Neural cell (in vitro differentiated cells): ENCODE results near the gene KIF22. TPM values are rescaled to one million over a fixed set of nuclear protein-coding genes. Genes with fewer than 3 reads are reported as not detected.

Source experiments
- H2AFZ ChIP-seq: fragments of 200-600, 300-800 bp; sonication (generic), shearing (Covaris generic); 2 replicates; pipeline ENCODE4 v1.6.0; 2014; ENCODE audit warnings: low read depth, mild to moderate bottlenecking, antibody characterized with exemption, low read length, moderate library complexity
- H3F3A ChIP-seq: fragments of 200-600 bp; shearing (Covaris generic); 2 replicates; pipeline ENCODE4 v1.6.1; 2016; ENCODE audit warnings: mild to moderate bottlenecking, moderate library complexity, mixed read lengths, antibody characterized with exemption, low read length; ENCODE audit not compliant: insufficient read depth, poor library complexity, severe bottlenecking
- H3K27ac ChIP-seq: fragments of 200-600, 300-800 bp; sonication (generic), shearing (Covaris generic); 2 replicates; pipeline ENCODE4 v1.5.1; 2014; ENCODE audit warnings: mild to moderate bottlenecking, low read length, moderate library complexity
- H3K27me3 ChIP-seq: fragments of 300-800, 200-600 bp; sonication (generic), shearing (Covaris generic); 2 replicates; pipeline ENCODE4 v1.6.0; 2014; ENCODE audit warnings: mild to moderate bottlenecking, low read depth, low read length, moderate library complexity; ENCODE audit not compliant: insufficient read depth
- H3K36me3 ChIP-seq: fragments of 300-800, 200-600 bp; sonication (generic), shearing (Covaris generic); 2 replicates; pipeline ENCODE4 v1.5.1; 2014; ENCODE audit warnings: mild to moderate bottlenecking, antibody characterized with exemption, low read length, moderate library complexity; ENCODE audit not compliant: insufficient read depth
- H3K4me2 ChIP-seq: fragments of 300-800, 200-600 bp; sonication (generic), shearing (Covaris generic); 2 replicates; pipeline ENCODE4 v1.6.0; 2014; ENCODE audit warnings: mild to moderate bottlenecking, low read length
- H3K4me3 ChIP-seq: fragments of 300-800, 200-600 bp; sonication (generic), shearing (Covaris generic); 2 replicates; pipeline ENCODE4 v1.5.1; 2014; ENCODE audit warnings: mild to moderate bottlenecking, low read length, moderate library complexity
- H3K79me2 ChIP-seq: fragments of 200-600 bp; shearing (Covaris generic); replicated peaks from 2 replicates; pipeline ENCODE4 v1.6.0; 2014; ENCODE audit warnings: mild to moderate bottlenecking, low read length, moderate library complexity; ENCODE audit not compliant: insufficient read depth
- H3K9ac ChIP-seq: fragments of 300-800, 200-600 bp; sonication (generic), shearing (Covaris generic); 2 replicates; pipeline ENCODE4 v1.6.1; 2016; ENCODE audit warnings: mild to moderate bottlenecking, low read length, mixed read lengths
- H3K9me2 ChIP-seq: fragments of 200-600 bp; shearing (Covaris generic); 2 replicates; pipeline ENCODE4 v1.6.1; 2016; ENCODE audit warnings: mild to moderate bottlenecking, low read length, mixed read lengths; ENCODE audit not compliant: insufficient read depth
- H3K9me3 ChIP-seq: fragments of 200-600, 300-800 bp; sonication (generic), shearing (Covaris generic); 2 replicates; pipeline ENCODE4 v1.6.1; 2016; ENCODE audit warnings: mild to moderate bottlenecking, mixed run types, low read length, moderate library complexity, mixed read lengths
- H4K20me1 ChIP-seq: fragments of 200-600 bp; shearing (Covaris generic); 2 replicates; pipeline ENCODE4 v1.6.1; 2016; ENCODE audit warnings: mild to moderate bottlenecking, mixed run types; ENCODE audit not compliant: insufficient read depth
- EP300 ChIP-seq: fragments of 450-650 bp; conservative IDR thresholded peaks from 2 replicates; pipeline ENCODE4 v1.6.1; 2014; ENCODE audit warnings: antibody characterized with exemption, mild to moderate bottlenecking, moderate library complexity; ENCODE audit not compliant: poor library complexity, severe bottlenecking
- EZH2 ChIP-seq: fragments of 200-600, 300-800 bp; shearing (Covaris generic), sonication (generic); IDR thresholded peaks from 2 replicates; pipeline ENCODE4 v1.6.1; 2014; ENCODE audit warnings: antibody characterized with exemption, low read length, borderline replicate concordance, mild to moderate bottlenecking; ENCODE audit not compliant: insufficient read depth, poor library complexity, severe bottlenecking
- MXI1 ChIP-seq: fragments of 450-650 bp; conservative IDR thresholded peaks from 2 replicates; pipeline ENCODE4 v1.6.1; 2014; ENCODE audit warnings: antibody characterized with exemption, mild to moderate bottlenecking; ENCODE audit not compliant: poor library complexity, severe bottlenecking
- POLR2AphosphoS5 ChIP-seq: IDR thresholded peaks from 2 replicates; pipeline ENCODE4 v1.6.1; 2012
- RAD21 ChIP-seq: fragments of 450-650 bp; conservative IDR thresholded peaks from 2 replicates; pipeline ENCODE4 v1.6.1; 2014; ENCODE audit warnings: antibody characterized with exemption, mild to moderate bottlenecking, moderate library complexity
- REST ChIP-seq: IDR thresholded peaks from 2 replicates; pipeline ENCODE4 v1.6.1; 2012; ENCODE audit warnings: borderline replicate concordance
- SMC3 ChIP-seq: fragments of 450-650 bp; conservative IDR thresholded peaks from 2 replicates; pipeline ENCODE4 v1.6.1; 2014; ENCODE audit warnings: antibody characterized with exemption, mild to moderate bottlenecking, moderate library complexity; ENCODE audit not compliant: poor library complexity
- TAF1 ChIP-seq: IDR thresholded peaks from 2 replicates; pipeline ENCODE4 v1.6.1; 2012; ENCODE audit warnings: low read depth
- polyA plus RNA-seq: library from polyadenylated mRNA; depleted of rRNA; stranded (reverse); fragments of >200 nt; gene quantifications from 2 replicates; pipeline ENCODE4 v1.2.3, GENCODE V29; 2014
- TF ChIP-seq, protein P1 (sequence below): fragments of 450-650 bp; IDR thresholded peaks from 2 replicates; pipeline ENCODE4 v1.5.1; 2014; ENCODE audit warnings: antibody characterized with exemption, mild to moderate bottlenecking, moderate library complexity; ENCODE audit not compliant: poor library complexity, severe bottlenecking

KIF22 gene
- polyA plus RNA-seq, 1 donor from 2014 or later = 81.1 TPM

- TF ChIP-seq RAD21 (no peak), MXI1 (no peak), SMC3 (no peak), REST (no peak), TAF1 (no peak), EP300 (no peak)
- TF ChIP-seq, protein P1, sequence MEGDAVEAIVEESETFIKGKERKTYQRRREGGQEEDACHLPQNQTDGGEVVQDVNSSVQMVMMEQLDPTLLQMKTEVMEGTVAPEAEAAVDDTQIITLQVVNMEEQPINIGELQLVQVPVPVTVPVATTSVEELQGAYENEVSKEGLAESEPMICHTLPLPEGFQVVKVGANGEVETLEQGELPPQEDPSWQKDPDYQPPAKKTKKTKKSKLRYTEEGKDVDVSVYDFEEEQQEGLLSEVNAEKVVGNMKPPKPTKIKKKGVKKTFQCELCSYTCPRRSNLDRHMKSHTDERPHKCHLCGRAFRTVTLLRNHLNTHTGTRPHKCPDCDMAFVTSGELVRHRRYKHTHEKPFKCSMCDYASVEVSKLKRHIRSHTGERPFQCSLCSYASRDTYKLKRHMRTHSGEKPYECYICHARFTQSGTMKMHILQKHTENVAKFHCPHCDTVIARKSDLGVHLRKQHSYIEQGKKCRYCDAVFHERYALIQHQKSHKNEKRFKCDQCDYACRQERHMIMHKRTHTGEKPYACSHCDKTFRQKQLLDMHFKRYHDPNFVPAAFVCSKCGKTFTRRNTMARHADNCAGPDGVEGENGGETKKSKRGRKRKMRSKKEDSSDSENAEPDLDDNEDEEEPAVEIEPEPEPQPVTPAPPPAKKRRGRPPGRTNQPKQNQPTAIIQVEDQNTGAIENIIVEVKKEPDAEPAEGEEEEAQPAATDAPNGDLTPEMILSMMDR = no peak
- Histone ChIP-seq H3K9me3 (no peaks in the 10 kb centered on the region), H3F3A (no peaks in the 10 kb centered on the region), H3K36me3 (no peaks in the 10 kb centered on the region), H3K27ac (no peak overlapping the region), H3K4me3 (no peak overlapping the region), H3K9me2 (no peaks in the 10 kb centered on the region), H2AFZ (no peak overlapping the region), H3K4me2 (no peak overlapping the region), H3K79me2 (no peaks in the 10 kb centered on the region), H3K9ac (no peak overlapping the region), H4K20me1 (no peaks in the 10 kb centered on the region), H3K27me3 (no peaks in the 10 kb centered on the region)
Observed at GRCh38 chr16:29834079-29834478, 43.5 kb downstream of the KIF22 start.

DNA sequence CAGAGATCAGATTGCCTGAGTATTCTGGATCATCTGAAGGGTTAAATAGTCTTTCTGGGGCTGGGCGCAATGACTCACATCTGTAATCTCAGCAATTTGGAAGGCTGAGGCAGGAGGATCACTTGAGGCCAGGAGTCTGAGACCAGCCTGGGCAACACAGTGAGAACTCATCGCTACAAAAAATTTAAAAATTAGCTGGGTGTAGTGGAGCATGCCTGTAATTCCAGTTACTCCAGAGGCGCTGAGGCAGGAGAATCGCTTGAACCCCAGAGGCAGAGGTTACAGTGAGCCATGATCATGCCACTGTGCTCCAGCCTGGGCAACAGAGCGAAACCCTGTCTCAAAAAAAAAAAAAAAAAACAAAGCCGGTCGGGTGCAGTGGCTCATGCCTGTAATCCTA lies 45.4 kb downstream of the KIF22 start:
- Histone ChIP-seq H3K9ac (no peak overlapping the region), H3K9me2 (no peaks in the 10 kb centered on the region), H3K9me3 (no peaks in the 10 kb centered on the region), H3K4me3 (no peak overlapping the region), H2AFZ (no peak overlapping the region), H3K27ac (no peak overlapping the region), H3K27me3 (no peaks in the 10 kb centered on the region), H3K4me2 (no peak overlapping the region), H3K79me2 (no peaks in the 10 kb centered on the region), H3K36me3 (no peaks in the 10 kb centered on the region), H3F3A (no peaks in the 10 kb centered on the region), H4K20me1 (no peaks in the 10 kb centered on the region)
- TF ChIP-seq EP300 = no peak
- TF ChIP-seq TAF1 = no peak
- TF ChIP-seq, protein P1 = no peak
- TF ChIP-seq REST = no peak
- TF ChIP-seq MXI1 = no peak
- no peak for TF ChIP-seq SMC3
- TF ChIP-seq EZH2 = no peak
- no peak for TF ChIP-seq POLR2AphosphoS5
- TF ChIP-seq RAD21 = no peak
